HepG2 (cell line): ENCODE data around the gene ATOH8. TPM values are rescaled to one million over a fixed set of nuclear protein-coding genes. Genes with fewer than 3 reads are reported as not detected.

Experiments
- ATAC-seq: fragments of 200-7000 bp; cut with Tn5 transposase; 3 replicates; pipeline ENCODE4 v1.9.1; 2020; ENCODE audit warnings: mild to moderate bottlenecking, moderate library complexity
- BruUV-seq: library from RNA; stranded (reverse); fragments of 400-500 nt; replicated peaks from 2 replicates; lab custom pipeline; 2021; lab: Mats Ljungman, UMichigan
- CTCF ChIA-PET: fragments of 300-600 bp; formaldehyde crosslinking; extraction: SDS; loops from one replicate; lab custom pipeline; 2021; ENCODE audit warnings: low total read pairs, inconsistent platforms, low intra/inter-chr PET ratio; lab: Yijun Ruan, JAX
- POLR2A ChIA-PET: fragments of 350-600 bp; sonication (Branson Sonifier 250); formaldehyde crosslinking; loops from one replicate; lab custom pipeline; 2020; ENCODE audit warnings: antibody characterized with exemption, inconsistent platforms; lab: Yijun Ruan, JAX
- DNase-seq: peaks from one replicate; pipeline ENCODE4 v3.0.0-alpha.2; 2015; ENCODE audit warnings: low spot score
- FAIRE-seq: peaks from 3 replicates; lab custom pipeline; 2011; peaks lifted over from hg19 to GRCh38; lab: Jason Lieb, UNC
- H2AFZ ChIP-seq: one replicate; pipeline ENCODE4 v1.6.1; 2011; ENCODE audit warnings: low read length, inconsistent platforms
- H3K27ac ChIP-seq: fragments of 300-600 bp; 3 replicates; pipeline ENCODE4 v1.8.0; 2011; ENCODE audit warnings: mixed run types, mild to moderate bottlenecking, mixed read lengths, low read length, inconsistent platforms; ENCODE audit not compliant: insufficient read depth; ENCODE audit errors: extremely low read length
- H3K27me3 ChIP-seq, 2 experiments: fragments of 200-600 bp in 1 of 2; 2 replicates in 1 of 2; 3 replicates in 1 of 2; pipeline versions ENCODE4 v1.6.0 to v1.8.0; 2011; ENCODE audit warnings: low read length in 2 of 2, mild to moderate bottlenecking in 2 of 2, moderate library complexity in 2 of 2, inconsistent platforms in 1 of 2; ENCODE audit not compliant: insufficient read depth in 2 of 2, control insufficient read depth in 1 of 2
- H3K36me3 ChIP-seq, 2 experiments: fragments of 200-600 bp in 1 of 2; replicated peaks in 1 of 2; 2 replicates in 1 of 2; 3 replicates in 1 of 2; pipeline versions ENCODE4 v1.5.1 to v1.8.0; 2011; ENCODE audit warnings: low read length in 2 of 2, inconsistent platforms in 1 of 2; ENCODE audit not compliant: insufficient read depth in 2 of 2, control insufficient read depth in 1 of 2
- H3K4me1 ChIP-seq: 2 replicates; pipeline ENCODE4 v1.5.1; 2012; ENCODE audit warnings: low read length, inconsistent platforms; ENCODE audit not compliant: insufficient read depth
- H3K4me2 ChIP-seq: 2 replicates; pipeline ENCODE4 v1.6.0; 2011; ENCODE audit warnings: low read depth, low read length, inconsistent platforms
- H3K4me3 ChIP-seq, 3 experiments: fragments of 200-600 bp in 1 of 3; sonication (generic), shearing (Covaris generic) in 1 of 3; replicated peaks in 1 of 3; 2 replicates each; pipeline ENCODE4 v1.5.1; 2011 to 2016; ENCODE audit warnings: low read length in 3 of 3, inconsistent platforms in 2 of 3, low read depth in 2 of 3, mild to moderate bottlenecking in 2 of 3, control low read depth in 1 of 3, mixed read lengths in 1 of 3; ENCODE audit not compliant: insufficient read depth in 1 of 3
- H3K79me2 ChIP-seq: one replicate; pipeline ENCODE4 v1.6.1; 2011; ENCODE audit warnings: low read length, inconsistent platforms; ENCODE audit not compliant: insufficient read depth
- H3K9ac ChIP-seq: 2 replicates; pipeline ENCODE4 v1.6.0; 2011; ENCODE audit warnings: mild to moderate bottlenecking, low read depth, low read length, inconsistent platforms; ENCODE audit not compliant: insufficient read depth
- H3K9me3 ChIP-seq: 2 replicates; pipeline ENCODE4 v1.5.1; 2012; ENCODE audit warnings: mild to moderate bottlenecking, low read length
- H4K20me1 ChIP-seq: 2 replicates; pipeline ENCODE4 v1.6.0; 2011; ENCODE audit warnings: inconsistent platforms, mild to moderate bottlenecking, low read length, moderate library complexity; ENCODE audit not compliant: insufficient read depth
- GTF3A ChIP-seq: sonication (generic); formaldehyde crosslinking; conservative IDR thresholded peaks from 2 replicates; pipeline ENCODE4 v1.4.0; 2020; ENCODE audit warnings: mild to moderate bottlenecking, missing genetic modification reagents
- SMYD3 ChIP-seq: sonication (generic); formaldehyde crosslinking; IDR thresholded peaks from 2 replicates; pipeline ENCODE4 v1.8.1; 2023; ENCODE audit warnings: mild to moderate bottlenecking, missing genetic modification reagents
- ZFP82 ChIP-seq: sonication (generic); formaldehyde crosslinking; IDR thresholded peaks from 2 replicates; pipeline ENCODE4 v1.5.1; 2020; ENCODE audit warnings: mild to moderate bottlenecking, missing genetic modification reagents, borderline replicate concordance
- ZKSCAN5 ChIP-seq: sonication (generic); formaldehyde crosslinking; IDR thresholded peaks from 2 replicates; pipeline ENCODE4 v1.5.1; 2020; ENCODE audit warnings: mild to moderate bottlenecking, missing genetic modification reagents
- ZNF768 ChIP-seq: sonication (generic); formaldehyde crosslinking; IDR thresholded peaks from 2 replicates; pipeline ENCODE4 v1.4.0; 2020; ENCODE audit warnings: missing genetic modification reagents
- WGBS: methylation state at CpG from one replicate; pipeline ENCODE4 v1.1.6; 2017; ENCODE audit warnings: low lambda C conversion rate; 5-methylcytosine and 5-hydroxymethylcytosine counted together
- in situ Hi-C: cut with HindIII; loops from 2 replicates; pipeline ENCODE4 v1.10.0; 2017; ENCODE audit warnings: low pct_unique_long_range_greater_than_20kb; ENCODE audit not compliant: extremely low pct_ligation_motif_present
- intact Hi-C: fragments of 100-400 bp; cut with micrococcal nuclease; formaldehyde crosslinking; loops from one replicate; pipeline ENCODE4 v1.10.0; 2022; ENCODE audit not compliant: unreplicated experiment
- polyA plus RNA-seq, 8 experiments: library from polyadenylated mRNA; depleted of rRNA in 3 of 8; stranded (reverse) in 7 of 8; unstranded in 1 of 8; fragments of >200 nt; fragmentation: Illumina TruSeq in 4 of 8; extraction: Trizol in 4 of 8; gene quantifications; 2 replicates each; pipeline versions ENCODE4 v1.2.1 to v1.2.3, GENCODE V29; 2011 to 2016; ENCODE audit warnings: low read depth in 4 of 8, missing spikeins in 1 of 8, mixed read lengths in 1 of 8; ENCODE audit not compliant: insufficient read depth in 1 of 8
- total RNA-seq, 5 experiments: library from RNA; depleted of rRNA; stranded (reverse); fragments of >200 nt; fragmentation: Illumina TruSeq; extraction: Trizol; gene quantifications; 2 replicates each; pipeline ENCODE4 v1.2.3, GENCODE V29; 2016; ENCODE audit warnings: low read depth in 1 of 5
- TF ChIP-seq, protein P1 (sequence below): sonication (generic); formaldehyde crosslinking; IDR thresholded peaks from 2 replicates; pipeline ENCODE4 v1.8.1; 2023; ENCODE audit warnings: mild to moderate bottlenecking, moderate library complexity, missing genetic modification reagents

Gene ATOH8
- total and polyA plus RNA-seq, 2 of the 13 experiments (the other 11 are each of a cell fraction or from before 2014, with no cell fraction given): 0.13 to 0.61 TPM

DNA sequence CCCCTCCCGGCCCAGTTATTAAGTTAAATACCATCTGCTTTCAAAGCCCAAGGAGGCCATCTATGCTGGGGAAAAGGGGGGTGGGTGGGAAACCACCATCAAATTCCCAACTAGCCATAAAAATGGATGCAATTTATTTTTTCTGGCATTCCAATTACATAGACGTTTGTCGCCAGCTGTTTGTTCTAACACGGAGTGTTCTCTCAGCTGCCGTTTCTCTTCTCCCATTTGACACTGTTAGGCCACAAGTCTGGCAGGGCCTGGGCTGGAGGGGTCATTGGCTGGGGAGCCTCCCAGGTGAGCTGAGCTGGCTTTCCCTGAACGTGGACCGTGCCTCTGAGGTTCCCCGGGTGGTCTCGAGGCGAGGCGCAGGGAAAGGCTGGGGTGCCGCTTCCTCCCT is 16.6 kb downstream of the ATOH8 start:
- H3K4me3 ChIP-seq: no peak overlapping the region
- in situ Hi-C loops: no loop called here
- BruUV-seq: no TSS peak

GRCh38 chr2:85770786-85771409 is 17.1 kb downstream of the ATOH8 start:
- CTCF ChIA-PET: interaction anchor here (1.8 kb wide), 1 partner anchor 20 kb away, joined by 6 read pairs; no protein-coding TSS in a partner anchor
- intact Hi-C loops: no loop called here
- no peak for ATAC-seq
- no peaks in the 10 kb centered on the region for H3K79me2 ChIP-seq
- 86% methylated on average over 10 of the region's 10 CpGs for WGBS
- no peaks in the 10 kb centered on the region for H3K36me3 ChIP-seq
- H3K4me2 ChIP-seq: no peak overlapping the region
- no TSS peak for BruUV-seq
- POLR2A ChIA-PET: interaction anchor here (3.1 kb wide), 1 partner anchor 10 kb away, joined by 11 read pairs; no protein-coding TSS in a partner anchor
- TF ChIP-seq ZNF768 (peak; percentile 96), ZKSCAN5 (CRISPR knock-in tag) (no peak)
- no peaks in the 10 kb centered on the region for H4K20me1 ChIP-seq
- H3K27me3 ChIP-seq: no peaks in the 10 kb centered on the region
- no peak overlapping the region for H2AFZ ChIP-seq
- in situ Hi-C loops: no loop called here
- peak; percentile 36 for FAIRE-seq
- DNase-seq: no peak
- no peak overlapping the region for H3K27ac ChIP-seq
- no peaks in the 10 kb centered on the region for H3K9me3 ChIP-seq
- no peak overlapping the region for H3K4me3 ChIP-seq
- H3K4me1 ChIP-seq: peaks cover 62% of the 10 kb centered on the region
- no peak overlapping the region for H3K9ac ChIP-seq

More for the DNA sequence above, 16.6 kb downstream of the ATOH8 start:
- H3K4me1 ChIP-seq: peaks cover 64% of the 10 kb centered on the region
- H4K20me1 ChIP-seq: no peaks in the 10 kb centered on the region
- H2AFZ ChIP-seq: no peak overlapping the region
- H3K9ac ChIP-seq: no peak overlapping the region
- WGBS: 93% methylated on average over 12 of the region's 12 CpGs
- no peaks in the 10 kb centered on the region for H3K9me3 ChIP-seq
- H3K27ac ChIP-seq: no peak overlapping the region
- no peak overlapping the region for H3K4me2 ChIP-seq
- H3K36me3 ChIP-seq: no peaks in the 10 kb centered on the region
- no peak for ATAC-seq
- intact Hi-C loops: no loop called here
- FAIRE-seq: no peak
- POLR2A ChIA-PET: no interaction called here
- CTCF ChIA-PET: no interaction called here
- no peaks in the 10 kb centered on the region for H3K27me3 ChIP-seq
- no peaks in the 10 kb centered on the region for H3K79me2 ChIP-seq
- TF ChIP-seq, protein P1, sequence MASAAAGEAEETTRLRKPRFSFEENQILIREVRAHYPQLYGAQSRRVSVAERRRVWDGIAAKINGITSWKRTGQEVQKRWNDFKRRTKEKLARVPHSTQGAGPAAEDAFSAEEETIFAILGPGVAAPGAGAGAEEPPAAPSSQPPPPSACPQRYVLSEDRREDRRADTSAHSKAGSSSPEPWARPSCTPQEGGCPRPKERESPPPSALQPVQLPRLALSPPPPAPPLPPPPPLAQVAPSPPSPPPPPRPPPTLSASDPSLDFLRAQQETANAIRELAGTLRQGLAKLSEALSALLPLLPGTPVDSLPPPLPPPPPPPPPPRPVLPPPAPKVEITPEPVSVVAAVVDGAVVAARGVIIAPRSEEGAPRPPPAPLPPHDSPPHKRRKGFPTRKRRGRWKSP (CRISPR knock-in tag): no peak
- TF ChIP-seq SMYD3: no peak
- no peak for TF ChIP-seq GTF3A (CRISPR knock-in tag)
- no peak for TF ChIP-seq ZFP82
- DNase-seq: no peak
